Measurements from ENCODE around the gene LNX1. TPM values are rescaled to one million over a fixed set of nuclear protein-coding genes. Genes with fewer than 3 reads are reported as not detected.

The LNX1 gene
- polyA plus RNA-seq, 1 donor (not counting 4 experiments of a cell fraction or from before 2014, with no cell fraction given) = 0.22 TPM

- peaks cover 2 to 10% of the 10 kb centered on the region in 2 experiments for H3K36me3 ChIP-seq (ENCODE audit: control insufficient read depth in 2 of 2, extremely low read depth in 1 of 2, insufficient read depth in 2 of 2, low read length in 2 of 2)
- dilution Hi-C loops (cut with MboI; ENCODE audit: extremely low pct_ligation_motif_present, low sequenced_read_pairs) = no loop called here
These were observed 127.9 kb downstream of the LNX1 start for GRCh38 chr4:53463340-53463739.

GRCh38 chr4:53461244-53461643 is 130.0 kb downstream of the LNX1 start:
- Histone ChIP-seq H3K9ac (ENCODE audit: control insufficient read depth, extremely low read depth, insufficient read depth, low read length) (no peak overlapping the region), H4K20me1 (ENCODE audit: control insufficient read depth, extremely low read depth, insufficient read depth, low read length) (no peaks in the 10 kb centered on the region), H3K27ac (ENCODE audit: control insufficient read depth, insufficient read depth, low read length) (no peak overlapping the region), H3K4me3 (ENCODE audit: control insufficient read depth in 2 of 3, extremely low read depth in 1 of 3, insufficient read depth in 2 of 3, low read depth in 1 of 3, low read length in 3 of 3) (no peak overlapping the region), H3K4me1 (ENCODE audit: control insufficient read depth, extremely low read depth, insufficient read depth, low read length) (no peaks in the 10 kb centered on the region), H3K4me2 (ENCODE audit: control insufficient read depth, extremely low read depth, insufficient read depth, low read depth, low read length) (no peak overlapping the region), H2AFZ (ENCODE audit: control insufficient read depth, low read length) (no peak overlapping the region), H3K79me2 (ENCODE audit: control insufficient read depth, insufficient read depth, low read length) (no peaks in the 10 kb centered on the region), H3K9me3 (ENCODE audit: control insufficient read depth, low read depth, low read length) (no peaks in the 10 kb centered on the region), H3K9me1 (ENCODE audit: control insufficient read depth, extremely low read depth, insufficient read depth, low read length) (no peaks in the 10 kb centered on the region), H3K27me3 (ENCODE audit: control insufficient read depth, extremely low read depth, insufficient read depth, low read length) (no peaks in the 10 kb centered on the region), H3K36me3 (ENCODE audit: control insufficient read depth in 2 of 2, extremely low read depth in 1 of 2, insufficient read depth in 2 of 2, low read length in 2 of 2) (peaks cover 2 to 10% of the 10 kb centered on the region in 2 experiments)
- DNase-seq (ENCODE audit: low read depth, low spot score) (no peak), FAIRE-seq (no peak)
- dilution Hi-C loops (cut with MboI; ENCODE audit: extremely low pct_ligation_motif_present, low sequenced_read_pairs) = no loop called here
- TF ChIP-seq CTCF (optimal IDR thresholded peaks at IDR 0.05 in 1 of 3, IDR thresholded peaks at IDR 0.05 in 1 of 3, conservative IDR thresholded peaks at IDR 0.05 in 1 of 3; ENCODE audit: extremely low read depth in 1 of 3, insufficient read depth in 2 of 3, low read length in 3 of 3) = no peak
- TF ChIP-seq EZH2 (IDR thresholded peaks at IDR 0.05; ENCODE audit: low read length) = no peak

More at GRCh38 chr4:53463340-53463739, 127.9 kb downstream of the LNX1 start:
- Histone ChIP-seq H3K27ac (ENCODE audit: control insufficient read depth, insufficient read depth, low read length) (no peak overlapping the region), H3K4me3 (ENCODE audit: control insufficient read depth in 2 of 3, extremely low read depth in 1 of 3, insufficient read depth in 2 of 3, low read depth in 1 of 3, low read length in 3 of 3) (no peak overlapping the region), H3K27me3 (ENCODE audit: control insufficient read depth, extremely low read depth, insufficient read depth, low read length) (no peaks in the 10 kb centered on the region), H3K4me1 (ENCODE audit: control insufficient read depth, extremely low read depth, insufficient read depth, low read length) (no peaks in the 10 kb centered on the region), H2AFZ (ENCODE audit: control insufficient read depth, low read length) (no peak overlapping the region), H3K9me3 (ENCODE audit: control insufficient read depth, low read depth, low read length) (no peaks in the 10 kb centered on the region), H3K9ac (ENCODE audit: control insufficient read depth, extremely low read depth, insufficient read depth, low read length) (no peak overlapping the region), H3K79me2 (ENCODE audit: control insufficient read depth, insufficient read depth, low read length) (no peaks in the 10 kb centered on the region), H4K20me1 (ENCODE audit: control insufficient read depth, extremely low read depth, insufficient read depth, low read length) (no peaks in the 10 kb centered on the region), H3K9me1 (ENCODE audit: control insufficient read depth, extremely low read depth, insufficient read depth, low read length) (no peaks in the 10 kb centered on the region), H3K4me2 (ENCODE audit: control insufficient read depth, extremely low read depth, insufficient read depth, low read depth, low read length) (no peak overlapping the region)
- DNase-seq (ENCODE audit: low read depth, low spot score) (no peak), FAIRE-seq (no peak)
- TF ChIP-seq CTCF (optimal IDR thresholded peaks at IDR 0.05 in 1 of 3, IDR thresholded peaks at IDR 0.05 in 1 of 3, conservative IDR thresholded peaks at IDR 0.05 in 1 of 3; ENCODE audit: extremely low read depth in 1 of 3, insufficient read depth in 2 of 3, low read length in 3 of 3) (no peak), EZH2 (IDR thresholded peaks at IDR 0.05; ENCODE audit: low read length) (no peak)
